SU-DHL-6 (cell line): ENCODE measurements around the gene SH3PXD2A.

Source experiments
- H2AFZ ChIP-seq: fragments of 200-600 bp; sonication (generic); 2 replicates; pipeline ENCODE4 v1.6.1; 2014; ENCODE audit warnings: low read depth, mild to moderate bottlenecking, moderate library complexity, mixed read lengths, antibody characterized with exemption, low read length; ENCODE audit not compliant: severe bottlenecking
- H3F3A ChIP-seq: fragments of 200-600 bp; shearing (Covaris generic); 2 replicates; pipeline ENCODE4 v1.6.0; 2016; ENCODE audit warnings: antibody characterized with exemption, mild to moderate bottlenecking; ENCODE audit not compliant: insufficient read depth
- H3K27ac ChIP-seq: fragments of 200-600 bp; sonication (generic); 2 replicates; pipeline ENCODE4 v1.5.1; 2016; ENCODE audit warnings: low read depth, mild to moderate bottlenecking, low read length, moderate library complexity, mixed read lengths
- H3K27me3 ChIP-seq: fragments of 200-600 bp; sonication (generic), shearing (Covaris generic); 2 replicates; pipeline ENCODE4 v1.6.0; 2014; ENCODE audit warnings: mild to moderate bottlenecking, low read length
- H3K36me3 ChIP-seq: fragments of 200-600 bp; sonication (generic); 2 replicates; pipeline ENCODE4 v1.6.1; 2014; ENCODE audit warnings: mild to moderate bottlenecking, low read length, mixed read lengths
- H3K4me2 ChIP-seq: fragments of 300-600, 200-600 bp; shearing (Covaris generic), sonication (generic); 2 replicates; pipeline ENCODE4 v1.6.0; 2014; ENCODE audit warnings: low read length, low read depth, mild to moderate bottlenecking; ENCODE audit not compliant: poor library complexity, severe bottlenecking
- H3K4me3 ChIP-seq: fragments of 200-600 bp; sonication (generic); 2 replicates; pipeline ENCODE4 v1.5.1; 2014; ENCODE audit warnings: antibody characterized with exemption, low read length, mild to moderate bottlenecking, mixed read lengths; ENCODE audit not compliant: insufficient read depth, poor library complexity, severe bottlenecking
- H3K79me2 ChIP-seq: fragments of 200-600 bp; sonication (generic); 2 replicates; pipeline ENCODE4 v1.6.1; 2014; ENCODE audit warnings: mild to moderate bottlenecking, low read length, moderate library complexity; ENCODE audit not compliant: insufficient read depth
- H3K9ac ChIP-seq: fragments of 200-600 bp; sonication (generic); 2 replicates; pipeline ENCODE4 v1.7.0; 2014; ENCODE audit warnings: mild to moderate bottlenecking, low read length
- H3K9me2 ChIP-seq: fragments of 200-600 bp; sonication (generic); replicated peaks from 2 replicates; pipeline ENCODE4 v1.6.1; 2014; ENCODE audit warnings: low read length; ENCODE audit not compliant: insufficient read depth
- H3K9me3 ChIP-seq: fragments of 200-600 bp; sonication (generic); 2 replicates; pipeline ENCODE4 v1.6.1; 2014; ENCODE audit warnings: low read length, mixed read lengths; ENCODE audit not compliant: insufficient read depth
- H4K20me1 ChIP-seq: fragments of 200-600 bp; sonication (generic); 2 replicates; pipeline ENCODE4 v1.6.1; 2014; ENCODE audit warnings: low read depth, mild to moderate bottlenecking, antibody characterized with exemption, low read length, moderate library complexity, mixed read lengths
- CTCF ChIP-seq: fragments of 200-600 bp; sonication (generic); IDR thresholded peaks from one replicate; pipeline ENCODE4 v1.5.1; 2017; ENCODE audit warnings: antibody characterized with exemption, mild to moderate bottlenecking, low read length, moderate library complexity; ENCODE audit not compliant: insufficient read depth, poor library complexity, severe bottlenecking
- EZH2phosphoT487 ChIP-seq: fragments of 200-600 bp; sonication (generic), shearing (Covaris generic); conservative IDR thresholded peaks from 2 replicates; pipeline ENCODE4 v1.6.1; 2018; ENCODE audit warnings: mild to moderate bottlenecking, antibody characterized with exemption, low read length, moderate library complexity, mixed read lengths

Gene SH3PXD2A

GRCh38 chr10:103569896-103570295 lies 285.5 kb downstream of the SH3PXD2A start:
- no peaks in the 10 kb centered on the region for H3K79me2 ChIP-seq
- no peaks in the 10 kb centered on the region for H3K36me3 ChIP-seq
- H3K9me2 ChIP-seq = no peaks in the 10 kb centered on the region
- H2AFZ ChIP-seq = no peak overlapping the region
- no peak overlapping the region for H3K4me2 ChIP-seq
- no peak overlapping the region for H3K27ac ChIP-seq
- H3K4me3 ChIP-seq = no peak overlapping the region
- H3F3A ChIP-seq = no peaks in the 10 kb centered on the region
- H3K27me3 ChIP-seq = no peaks in the 10 kb centered on the region
- no peak for TF ChIP-seq CTCF
- TF ChIP-seq EZH2phosphoT487 = no peak
- no peak overlapping the region for H3K9ac ChIP-seq
- H4K20me1 ChIP-seq = no peaks in the 10 kb centered on the region
- H3K9me3 ChIP-seq = no peaks in the 10 kb centered on the region

- no peaks in the 10 kb centered on the region for H3K79me2 ChIP-seq
- no peaks in the 10 kb centered on the region for H3K9me2 ChIP-seq
- no peak overlapping the region for H3K9ac ChIP-seq
- H2AFZ ChIP-seq = no peak overlapping the region
- H3K27ac ChIP-seq = no peak overlapping the region
- H3K9me3 ChIP-seq = no peaks in the 10 kb centered on the region
- no peak overlapping the region for H3K4me2 ChIP-seq
- H3F3A ChIP-seq = no peaks in the 10 kb centered on the region
- no peaks in the 10 kb centered on the region for H3K36me3 ChIP-seq
- no peaks in the 10 kb centered on the region for H4K20me1 ChIP-seq
- no peak overlapping the region for H3K4me3 ChIP-seq
- H3K27me3 ChIP-seq = no peaks in the 10 kb centered on the region
- TF ChIP-seq CTCF = no peak
- TF ChIP-seq EZH2phosphoT487 = no peak
Measured at GRCh38 chr10:103568505-103568904, 286.9 kb downstream of the SH3PXD2A start.

GRCh38 chr10:103566536-103566935 lies 288.8 kb downstream of the SH3PXD2A start:
- H3F3A ChIP-seq = no peaks in the 10 kb centered on the region
- TF ChIP-seq EZH2phosphoT487 = no peak
- TF ChIP-seq CTCF = no peak

More at GRCh38 chr10:103566536-103566935, 288.8 kb downstream of the SH3PXD2A start:
- Histone ChIP-seq H3K27me3 (no peaks in the 10 kb centered on the region), H3K9me2 (no peaks in the 10 kb centered on the region), H3K27ac (no peak overlapping the region), H3K9ac (no peak overlapping the region), H3K79me2 (no peaks in the 10 kb centered on the region), H4K20me1 (no peaks in the 10 kb centered on the region), H3K9me3 (no peaks in the 10 kb centered on the region), H3K36me3 (no peaks in the 10 kb centered on the region), H2AFZ (no peak overlapping the region), H3K4me3 (no peak overlapping the region), H3K4me2 (no peak overlapping the region)
